HepG2 (cell line): ENCODE results near the gene CIBAR2. TPM values are rescaled to one million over a fixed set of nuclear protein-coding genes. Genes with fewer than 3 reads are reported as not detected.

ENCODE experiments used
- ATAC-seq: fragments of 200-7000 bp; cut with Tn5 transposase; 3 replicates; pipeline ENCODE4 v1.9.1; 2020; ENCODE audit warnings: mild to moderate bottlenecking, moderate library complexity
- BruUV-seq: library from RNA; stranded (reverse); fragments of 400-500 nt; replicated peaks from 2 replicates; lab custom pipeline; 2021; lab: Mats Ljungman, UMichigan
- CTCF ChIA-PET: fragments of 300-600 bp; formaldehyde crosslinking; extraction: SDS; loops from one replicate; lab custom pipeline; 2021; ENCODE audit warnings: low total read pairs, inconsistent platforms, low intra/inter-chr PET ratio; lab: Yijun Ruan, JAX
- POLR2A ChIA-PET: fragments of 350-600 bp; sonication (Branson Sonifier 250); formaldehyde crosslinking; loops from one replicate; lab custom pipeline; 2020; ENCODE audit warnings: antibody characterized with exemption, inconsistent platforms; lab: Yijun Ruan, JAX
- DNase-seq: peaks from one replicate; pipeline ENCODE4 v3.0.0-alpha.2; 2015; ENCODE audit warnings: low spot score
- FAIRE-seq: peaks from 3 replicates; lab custom pipeline; 2011; peaks lifted over from hg19 to GRCh38; lab: Jason Lieb, UNC
- H2AFZ ChIP-seq: one replicate; pipeline ENCODE4 v1.6.1; 2011; ENCODE audit warnings: low read length, inconsistent platforms
- H3K27ac ChIP-seq: fragments of 300-600 bp; 3 replicates; pipeline ENCODE4 v1.8.0; 2011; ENCODE audit warnings: mixed run types, mild to moderate bottlenecking, mixed read lengths, low read length, inconsistent platforms; ENCODE audit not compliant: insufficient read depth; ENCODE audit errors: extremely low read length
- H3K27me3 ChIP-seq, 2 experiments: fragments of 200-600 bp in 1 of 2; 2 replicates in 1 of 2; 3 replicates in 1 of 2; pipeline versions ENCODE4 v1.6.0 to v1.8.0; 2011; ENCODE audit warnings: low read length in 2 of 2, mild to moderate bottlenecking in 2 of 2, moderate library complexity in 2 of 2, inconsistent platforms in 1 of 2; ENCODE audit not compliant: insufficient read depth in 2 of 2, control insufficient read depth in 1 of 2
- H3K36me3 ChIP-seq, 2 experiments: fragments of 200-600 bp in 1 of 2; replicated peaks in 1 of 2; 2 replicates in 1 of 2; 3 replicates in 1 of 2; pipeline versions ENCODE4 v1.5.1 to v1.8.0; 2011; ENCODE audit warnings: low read length in 2 of 2, inconsistent platforms in 1 of 2; ENCODE audit not compliant: insufficient read depth in 2 of 2, control insufficient read depth in 1 of 2
- H3K4me1 ChIP-seq: 2 replicates; pipeline ENCODE4 v1.5.1; 2012; ENCODE audit warnings: low read length, inconsistent platforms; ENCODE audit not compliant: insufficient read depth
- H3K4me2 ChIP-seq: 2 replicates; pipeline ENCODE4 v1.6.0; 2011; ENCODE audit warnings: low read depth, low read length, inconsistent platforms
- H3K4me3 ChIP-seq, 3 experiments: fragments of 200-600 bp in 1 of 3; sonication (generic), shearing (Covaris generic) in 1 of 3; replicated peaks in 1 of 3; 2 replicates each; pipeline ENCODE4 v1.5.1; 2011 to 2016; ENCODE audit warnings: low read length in 3 of 3, inconsistent platforms in 2 of 3, low read depth in 2 of 3, mild to moderate bottlenecking in 2 of 3, control low read depth in 1 of 3, mixed read lengths in 1 of 3; ENCODE audit not compliant: insufficient read depth in 1 of 3
- H3K79me2 ChIP-seq: one replicate; pipeline ENCODE4 v1.6.1; 2011; ENCODE audit warnings: low read length, inconsistent platforms; ENCODE audit not compliant: insufficient read depth
- H3K9ac ChIP-seq: 2 replicates; pipeline ENCODE4 v1.6.0; 2011; ENCODE audit warnings: mild to moderate bottlenecking, low read depth, low read length, inconsistent platforms; ENCODE audit not compliant: insufficient read depth
- H3K9me3 ChIP-seq: 2 replicates; pipeline ENCODE4 v1.5.1; 2012; ENCODE audit warnings: mild to moderate bottlenecking, low read length
- H4K20me1 ChIP-seq: 2 replicates; pipeline ENCODE4 v1.6.0; 2011; ENCODE audit warnings: inconsistent platforms, mild to moderate bottlenecking, low read length, moderate library complexity; ENCODE audit not compliant: insufficient read depth
- EP300 ChIP-seq, 3 experiments: sonication (generic) in 1 of 3; formaldehyde crosslinking in 1 of 3; IDR thresholded peaks; 2 replicates each; pipeline versions ENCODE4 v1.5.1 to v1.6.1; 2011 to 2020; ENCODE audit warnings: low read depth in 2 of 3, low read length in 2 of 3, borderline replicate concordance in 1 of 3, improper control_type of control experiment in 1 of 3, mild to moderate bottlenecking in 1 of 3, missing genetic modification reagents in 1 of 3, moderate library complexity in 1 of 3
- FOXK1 ChIP-seq: sonication (generic); formaldehyde crosslinking; IDR thresholded peaks from 2 replicates; pipeline ENCODE4 v1.4.0; 2020; ENCODE audit warnings: low read depth, missing genetic modification reagents, borderline replicate concordance
- ZMYM3 ChIP-seq: sonication (generic); formaldehyde crosslinking; IDR thresholded peaks from 2 replicates; pipeline ENCODE4 v1.5.1; 2020; ENCODE audit warnings: mild to moderate bottlenecking, missing genetic modification reagents
- ZNF768 ChIP-seq: sonication (generic); formaldehyde crosslinking; IDR thresholded peaks from 2 replicates; pipeline ENCODE4 v1.4.0; 2020; ENCODE audit warnings: missing genetic modification reagents
- WGBS: methylation state at CpG from one replicate; pipeline ENCODE4 v1.1.6; 2017; ENCODE audit warnings: low lambda C conversion rate; 5-methylcytosine and 5-hydroxymethylcytosine counted together
- in situ Hi-C: cut with HindIII; loops from 2 replicates; pipeline ENCODE4 v1.10.0; 2017; ENCODE audit warnings: low pct_unique_long_range_greater_than_20kb; ENCODE audit not compliant: extremely low pct_ligation_motif_present
- intact Hi-C: fragments of 100-400 bp; cut with micrococcal nuclease; formaldehyde crosslinking; loops from one replicate; pipeline ENCODE4 v1.10.0; 2022; ENCODE audit not compliant: unreplicated experiment
- polyA plus RNA-seq, 8 experiments: library from polyadenylated mRNA; depleted of rRNA in 3 of 8; stranded (reverse) in 7 of 8; unstranded in 1 of 8; fragments of >200 nt; fragmentation: Illumina TruSeq in 4 of 8; extraction: Trizol in 4 of 8; gene quantifications; 2 replicates each; pipeline versions ENCODE4 v1.2.1 to v1.2.3, GENCODE V29; 2011 to 2016; ENCODE audit warnings: low read depth in 4 of 8, missing spikeins in 1 of 8, mixed read lengths in 1 of 8; ENCODE audit not compliant: insufficient read depth in 1 of 8
- total RNA-seq, 5 experiments: library from RNA; depleted of rRNA; stranded (reverse); fragments of >200 nt; fragmentation: Illumina TruSeq; extraction: Trizol; gene quantifications; 2 replicates each; pipeline ENCODE4 v1.2.3, GENCODE V29; 2016; ENCODE audit warnings: low read depth in 1 of 5
- TF ChIP-seq, protein P1 (sequence below): sonication (generic); formaldehyde crosslinking; IDR thresholded peaks from 2 replicates; pipeline ENCODE4 v1.4.0; 2020; ENCODE audit warnings: missing genetic modification reagents, borderline replicate concordance
- TF ChIP-seq, protein P2 (sequence below): fragments of 450-650 bp; IDR thresholded peaks from 2 replicates; pipeline ENCODE4 v1.6.1; 2016

Gene CIBAR2
- total and polyA plus RNA-seq, 2 of the 13 experiments (the other 11 are each of a cell fraction or from before 2014, with no cell fraction given) = not detected

DNA sequence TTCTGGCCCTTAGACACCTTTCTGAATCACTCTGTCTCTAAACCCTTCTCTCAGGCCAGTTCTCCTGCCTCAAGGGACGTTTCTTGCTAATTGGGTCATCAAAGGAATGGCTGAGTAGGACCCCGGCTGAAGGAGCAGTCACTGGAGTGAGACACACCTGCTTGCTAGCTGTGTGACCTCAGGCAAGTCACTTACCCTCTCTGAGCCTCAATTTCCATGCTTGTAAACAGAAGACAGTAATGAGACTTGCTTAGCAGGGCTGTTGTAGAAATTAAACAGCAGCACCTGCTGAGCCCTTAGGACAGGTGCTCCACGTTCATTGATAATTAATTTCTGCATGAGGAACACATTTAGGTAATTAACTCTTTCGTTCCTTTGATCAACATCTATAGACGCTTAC, 6.8 kb downstream of the CIBAR2 start:
- H3K9ac ChIP-seq = no peak overlapping the region
- no peak for ATAC-seq
- no peak for FAIRE-seq
- no peaks in the 10 kb centered on the region for H3K9me3 ChIP-seq
- WGBS = 23% methylated on average over 5 of the region's 5 CpGs
- intact Hi-C loops = no loop called here
- TF ChIP-seq, protein P1, sequence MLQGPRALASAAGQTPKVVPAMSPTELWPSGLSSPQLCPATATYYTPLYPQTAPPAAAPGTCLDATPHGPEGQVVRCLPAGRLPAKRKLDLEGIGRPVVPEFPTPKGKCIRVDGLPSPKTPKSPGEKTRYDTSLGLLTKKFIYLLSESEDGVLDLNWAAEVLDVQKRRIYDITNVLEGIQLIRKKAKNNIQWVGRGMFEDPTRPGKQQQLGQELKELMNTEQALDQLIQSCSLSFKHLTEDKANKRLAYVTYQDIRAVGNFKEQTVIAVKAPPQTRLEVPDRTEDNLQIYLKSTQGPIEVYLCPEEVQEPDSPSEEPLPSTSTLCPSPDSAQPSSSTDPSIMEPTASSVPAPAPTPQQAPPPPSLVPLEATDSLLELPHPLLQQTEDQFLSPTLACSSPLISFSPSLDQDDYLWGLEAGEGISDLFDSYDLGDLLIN = no peak
- TF ChIP-seq ZNF768 (CRISPR knock-in tag) = peak; percentile 92
- TF ChIP-seq ZMYM3 = peak; percentile 56; the same call in 1 of the 2 replicates
- TF ChIP-seq FOXK1 (CRISPR knock-in tag) = no peak
- in situ Hi-C loops = no loop called here
- no peaks in the 10 kb centered on the region for H3K36me3 ChIP-seq
- no peaks in the 10 kb centered on the region for H4K20me1 ChIP-seq
- no peak overlapping the region for H3K27ac ChIP-seq
- H3K4me1 ChIP-seq = no peaks in the 10 kb centered on the region
- no peaks in the 10 kb centered on the region for H3K79me2 ChIP-seq
- BruUV-seq = no TSS peak
- ChIA-PET POLR2A (interaction anchor here (0.6 kb wide), 1 partner anchor 201 kb away, joined by 6 read pairs; no protein-coding TSS in a partner anchor), CTCF (no interaction called here)
- no peak overlapping the region for H2AFZ ChIP-seq
- no peak for DNase-seq
- no peak overlapping the region for H3K4me3 ChIP-seq
- H3K27me3 ChIP-seq = peaks cover 7 to 74% of the 10 kb centered on the region in 2 experiments
- no peak overlapping the region for H3K4me2 ChIP-seq

DNA sequence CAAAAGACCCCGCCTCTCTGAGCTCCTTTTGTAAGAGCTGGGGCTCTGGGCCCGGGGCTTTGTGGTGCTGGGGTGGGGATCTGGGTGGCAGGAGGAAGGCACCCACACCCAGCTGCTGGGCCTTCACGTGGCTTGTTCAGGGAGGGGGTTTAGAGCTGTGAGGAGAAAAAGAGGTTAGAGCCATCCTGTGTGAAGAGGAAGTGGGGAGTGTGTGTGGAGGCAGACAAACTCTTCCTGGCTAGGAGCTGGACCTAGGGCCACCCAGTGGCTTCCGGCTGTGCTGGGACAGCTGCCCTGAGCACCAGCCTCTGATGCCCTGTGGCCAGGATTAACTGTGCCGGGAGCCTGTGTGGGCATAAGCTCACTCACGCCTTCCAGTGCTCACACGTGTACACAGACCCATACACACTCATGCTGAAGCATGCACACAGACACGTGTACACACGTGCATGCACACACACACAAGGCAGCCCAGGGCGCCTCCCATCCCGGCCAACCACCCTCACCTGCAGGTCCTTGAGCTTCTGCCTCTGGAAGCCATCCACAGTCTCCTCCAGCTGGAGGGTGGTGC, 7.4 kb downstream of the CIBAR2 start:
- no peaks in the 10 kb centered on the region for H3K4me1 ChIP-seq
- no peaks in the 10 kb centered on the region for H3K9me3 ChIP-seq
- no peak overlapping the region for H3K9ac ChIP-seq
- H3K79me2 ChIP-seq = no peaks in the 10 kb centered on the region
- no peak for FAIRE-seq
- H3K27me3 ChIP-seq = peaks cover 7 to 74% of the 10 kb centered on the region in 2 experiments
- no TSS peak for BruUV-seq
- CTCF ChIA-PET = no interaction called here
- no peak overlapping the region for H3K27ac ChIP-seq
- TF ChIP-seq, protein P2, sequence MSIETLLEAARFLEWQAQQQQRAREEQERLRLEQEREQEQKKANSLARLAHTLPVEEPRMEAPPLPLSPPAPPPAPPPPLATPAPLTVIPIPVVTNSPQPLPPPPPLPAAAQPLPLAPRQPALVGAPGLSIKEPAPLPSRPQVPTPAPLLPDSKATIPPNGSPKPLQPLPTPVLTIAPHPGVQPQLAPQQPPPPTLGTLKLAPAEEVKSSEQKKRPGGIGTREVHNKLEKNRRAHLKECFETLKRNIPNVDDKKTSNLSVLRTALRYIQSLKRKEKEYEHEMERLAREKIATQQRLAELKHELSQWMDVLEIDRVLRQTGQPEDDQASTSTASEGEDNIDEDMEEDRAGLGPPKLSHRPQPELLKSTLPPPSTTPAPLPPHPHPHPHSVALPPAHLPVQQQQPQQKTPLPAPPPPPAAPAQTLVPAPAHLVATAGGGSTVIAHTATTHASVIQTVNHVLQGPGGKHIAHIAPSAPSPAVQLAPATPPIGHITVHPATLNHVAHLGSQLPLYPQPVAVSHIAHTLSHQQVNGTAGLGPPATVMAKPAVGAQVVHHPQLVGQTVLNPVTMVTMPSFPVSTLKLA = peak; percentile 89
- TF ChIP-seq EP300 (IDR thresholded peaks at IDR 0.05; ENCODE audit: low read depth in 2 of 2, low read length in 2 of 2) (no peak), EP300 (CRISPR knock-in tag; IDR thresholded peaks at IDR 0.05; ENCODE audit: borderline replicate concordance) (no peak)
- TF ChIP-seq, all 625 proteins: peak for 1
- Histone ChIP-seq H4K20me1 (no peaks in the 10 kb centered on the region), H3K4me3 (no peak overlapping the region), H2AFZ (no peak overlapping the region), H3K36me3 (no peaks in the 10 kb centered on the region), H3K4me2 (no peak overlapping the region)
- intact Hi-C loops = no loop called here
- WGBS = 28% methylated on average over 4 of the region's 11 CpGs
- DNase-seq (no peak), ATAC-seq (peak; percentile 32)
- in situ Hi-C loops = no loop called here
- POLR2A ChIA-PET = interaction anchor here (0.6 kb wide), 1 partner anchor 202 kb away, joined by 6 read pairs; no protein-coding TSS in a partner anchor
